Measurements from ENCODE around the gene ECE2.
"Not testable (repeated sequence)": the region's sequence is repeated elsewhere in the genome, so short reads cannot be mapped to it uniquely, and the experiment has no call there.

The ECE2 gene

GRCh38 chr3:184336547-184337398 is 61.0 kb downstream of the ECE2 start:
- DNase-seq (ENCODE audit: low spot score) = peak; percentile 71

- no peak for DNase-seq (ENCODE audit: low spot score)
These were observed 61.5 kb downstream of the ECE2 start, which contains the start of gene FAM131A for GRCh38 chr3:184337399-184337714. Gene FAM131A, plus strand, starts transcription at chr3:184337600. Its CDS starts 31 bp downstream, at chr3:184337631.

DNA sequence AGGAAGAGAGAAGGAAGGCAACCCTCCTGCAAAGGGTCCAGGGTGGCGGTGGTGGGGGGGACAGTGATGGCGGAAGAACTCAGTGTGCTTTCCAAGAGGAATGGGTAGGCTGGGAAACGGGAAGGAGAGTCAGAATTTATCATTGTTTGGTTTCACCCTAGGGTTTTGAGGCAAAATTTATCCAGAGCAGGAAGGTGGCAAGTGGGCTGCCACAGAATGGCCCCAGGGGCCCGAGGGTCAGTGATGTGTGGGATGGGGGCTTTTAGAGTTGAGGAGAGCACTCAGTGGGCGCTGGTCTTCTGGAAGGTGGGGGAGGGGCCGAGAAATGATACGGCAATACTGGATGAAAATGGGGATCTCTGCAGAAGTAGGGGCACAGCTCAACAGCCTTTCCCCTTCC is 62.2 kb downstream of the ECE2 start:
- no peak for DNase-seq (ENCODE audit: low spot score)

GRCh38 chr3:184338511-184338945 is 62.7 kb downstream of the ECE2 start:
- no peak for DNase-seq (ENCODE audit: low spot score)

DNA sequence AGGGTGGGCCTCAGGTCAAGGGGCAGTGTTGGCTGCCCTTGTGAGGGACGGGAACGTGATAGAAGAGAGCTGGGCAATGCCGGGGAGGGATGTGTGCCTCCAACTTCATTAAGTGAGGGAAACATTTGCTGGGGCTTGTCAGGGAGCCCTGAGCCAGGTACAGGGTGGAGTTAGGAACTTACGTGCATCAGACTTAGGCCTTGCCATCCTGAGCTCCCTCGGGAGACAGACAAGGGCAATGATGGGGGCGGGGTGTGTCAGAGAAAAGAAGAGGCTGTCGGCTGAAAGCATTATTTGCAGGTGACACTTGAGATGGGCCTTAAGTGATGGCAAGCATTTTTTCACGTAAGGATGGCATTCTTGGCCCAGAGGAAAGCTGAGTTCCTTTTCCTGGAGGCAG is 63.2 kb downstream of the ECE2 start:
- no peak for DNase-seq (ENCODE audit: low spot score)

DNA sequence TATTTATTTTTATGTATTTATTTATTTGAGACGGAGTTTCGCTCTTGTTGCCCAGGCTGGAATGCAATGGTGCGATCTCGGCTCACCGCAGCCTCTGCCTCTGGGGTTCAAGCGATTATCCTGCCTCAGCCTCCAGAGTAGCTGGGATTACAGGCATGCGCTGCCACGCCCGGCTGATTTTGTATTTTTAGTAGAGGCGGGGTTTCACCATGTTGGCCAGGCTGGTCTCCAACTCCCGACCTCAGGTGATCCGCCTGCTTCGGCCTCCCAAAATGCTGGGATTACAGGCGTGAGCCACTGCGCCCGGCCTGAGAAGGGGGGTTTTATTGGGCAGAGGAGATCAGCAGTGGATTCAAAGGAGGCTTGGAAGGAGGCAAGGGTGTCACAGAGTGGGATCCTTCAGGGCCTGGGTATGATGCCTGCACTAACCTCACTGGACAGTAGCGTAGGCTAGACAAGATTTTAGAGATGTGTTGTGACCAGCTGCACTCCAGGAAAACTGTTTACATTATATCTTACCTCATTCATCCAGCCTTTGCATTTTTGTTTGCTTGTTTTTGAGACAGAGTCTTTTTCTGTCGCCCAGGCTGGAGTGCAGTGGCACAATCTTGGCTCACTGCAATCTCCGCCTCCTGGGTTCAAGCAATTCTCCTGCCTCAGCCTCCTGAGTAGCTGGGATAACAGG is 63.8 kb downstream of the ECE2 start:
- not testable (repeated sequence) for DNase-seq (ENCODE audit: low spot score)

- DNase-seq (ENCODE audit: low spot score) = no peak
These were observed 66.1 kb downstream of the ECE2 start for GRCh38 chr3:184341925-184342324.

Measured in SW480 (cell line).